Putamen (tissue), 1 donor: Measurements from ENCODE around the gene BATF.
A peak's percentile ranks its signal among the peaks of the same experiment; 100 is the strongest.

ENCODE experiments used
- DNase-seq: peaks from one replicate; pipeline ENCODE4 v3.0.0-alpha.2; 2016; ENCODE audit warnings: low spot score

BATF gene

DNA sequence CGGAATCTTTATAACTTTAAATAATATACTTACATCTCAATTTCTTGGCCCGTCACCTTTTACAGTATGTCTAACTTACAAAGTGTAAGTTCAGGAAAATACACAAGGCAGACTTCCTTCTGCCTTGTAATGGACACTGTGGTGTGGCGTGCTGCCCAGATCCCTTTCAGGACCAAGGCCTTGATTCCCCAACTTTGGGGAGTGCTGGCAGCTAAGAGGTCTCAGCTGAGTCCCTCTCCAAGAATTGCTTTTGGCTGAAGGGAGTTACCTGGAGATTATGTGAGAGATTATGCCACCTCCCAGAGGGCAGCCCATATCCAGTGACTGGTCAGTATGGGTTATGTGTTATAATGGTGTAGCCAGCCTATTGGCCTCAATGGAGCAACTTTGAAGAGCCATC lies 21.2 kb upstream of the BATF start:
- no peak for DNase-seq

DNA sequence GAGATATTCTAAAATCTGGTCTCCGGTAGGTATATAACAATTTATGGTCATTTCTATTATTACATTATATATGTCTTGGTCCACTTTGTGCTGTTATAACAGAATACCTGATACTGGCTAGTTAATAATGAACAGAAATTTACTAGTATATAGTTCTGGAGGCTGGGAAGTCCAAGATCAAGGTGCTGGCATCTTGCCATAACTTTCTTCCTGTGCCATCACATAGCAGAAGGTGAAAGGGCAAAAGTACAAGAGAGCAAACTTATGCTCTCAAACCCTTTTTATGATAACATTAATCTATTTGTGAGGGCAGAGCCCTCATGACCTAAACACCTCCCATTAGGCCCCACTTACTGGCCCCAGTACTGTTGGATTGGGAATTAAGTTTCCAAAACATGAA lies 17.9 kb upstream of the BATF start:
- DNase-seq = no peak

DNA sequence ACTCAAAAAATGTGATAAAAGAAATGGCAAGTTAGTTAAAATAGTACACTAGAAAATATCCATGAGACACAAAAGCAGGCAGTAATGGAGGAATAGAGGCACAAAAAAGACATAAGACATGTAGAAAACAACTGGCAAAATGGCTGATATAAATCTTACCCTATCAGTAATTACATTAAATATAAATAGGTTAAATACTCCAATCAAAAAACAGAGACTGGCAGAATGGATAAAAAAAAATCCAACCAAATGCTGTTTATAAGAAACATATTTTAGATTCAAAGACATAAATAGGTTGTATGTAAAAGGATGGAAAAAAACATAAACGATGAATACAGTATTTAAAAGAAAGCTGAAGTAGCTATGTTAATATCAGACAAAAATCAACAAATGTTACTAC lies 15.3 kb upstream of the BATF start:
- no peak for DNase-seq

DNA sequence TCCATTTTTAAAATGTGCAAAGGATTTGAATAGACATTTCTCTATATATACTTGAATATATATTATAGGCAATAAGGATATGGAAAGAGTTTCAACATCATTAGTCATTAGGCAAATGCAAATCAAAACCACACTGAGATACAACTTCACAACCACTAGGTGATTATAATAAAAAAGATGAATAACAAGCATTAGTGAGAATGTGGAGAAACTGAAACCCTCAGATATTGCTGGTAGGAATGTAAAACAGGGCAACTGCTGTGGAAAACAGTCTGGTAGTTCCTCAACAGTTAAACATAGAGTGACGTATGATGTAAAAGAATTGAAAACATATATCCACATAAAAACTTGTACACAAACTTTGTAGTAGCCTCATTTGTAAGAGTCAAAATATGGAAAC lies 11.7 kb upstream of the BATF start:
- DNase-seq = no peak

DNA sequence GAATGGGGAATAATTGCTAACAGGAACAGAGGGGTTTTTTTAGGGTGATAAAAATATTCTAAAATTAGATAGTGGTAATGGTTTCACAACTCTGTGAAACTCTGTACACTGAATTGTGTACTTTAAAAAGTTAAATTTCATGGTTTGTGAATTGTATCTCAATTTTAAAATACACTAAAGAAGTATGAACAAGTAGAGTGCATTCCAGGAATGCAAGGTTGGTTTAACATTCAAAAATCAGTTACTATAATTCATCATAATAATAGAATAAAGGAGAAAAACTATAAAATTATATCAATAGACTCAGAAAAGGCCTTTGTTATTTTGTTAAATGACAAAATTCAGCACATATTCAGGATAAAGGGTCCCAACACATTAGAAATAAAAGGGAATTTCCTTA lies 11.1 kb upstream of the BATF start:
- no peak for DNase-seq

DNA sequence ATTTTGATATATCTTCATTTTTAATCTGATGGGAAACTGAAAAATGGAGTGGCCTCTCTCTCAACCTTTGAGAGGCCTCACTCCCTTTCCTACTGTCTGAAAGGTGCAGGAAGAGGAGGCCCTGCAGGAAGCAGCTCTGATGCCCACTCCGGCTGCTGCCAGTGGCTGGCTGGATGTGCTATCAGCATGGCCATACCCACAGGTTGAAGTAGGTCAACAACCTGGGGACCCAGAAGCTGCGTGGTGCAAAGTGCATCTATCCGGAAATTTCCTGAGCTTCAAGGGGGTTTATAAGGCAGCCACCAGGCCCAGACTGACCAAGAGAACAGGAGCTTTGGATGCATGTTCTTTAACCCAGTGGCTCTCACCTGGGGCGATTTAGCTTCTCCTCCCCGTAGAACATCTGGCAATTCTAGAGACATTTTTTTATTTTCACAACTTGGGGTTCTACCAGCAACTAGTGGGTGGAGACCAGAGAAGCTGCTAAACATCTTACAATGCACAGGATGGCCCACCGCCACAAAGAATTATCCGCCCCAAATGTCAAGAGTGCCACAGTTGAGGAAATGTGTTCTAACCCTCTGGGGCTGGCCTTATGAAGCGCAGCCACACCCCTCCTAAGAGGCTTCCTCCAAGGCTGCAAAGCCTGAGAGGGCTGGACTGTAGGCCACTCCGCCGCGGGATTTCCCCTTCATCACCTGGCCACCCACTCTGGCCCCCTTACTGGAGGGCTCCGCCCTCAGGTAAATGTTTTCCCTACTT lies 8.2 kb upstream of the BATF start:
- DNase-seq = no peak

DNA sequence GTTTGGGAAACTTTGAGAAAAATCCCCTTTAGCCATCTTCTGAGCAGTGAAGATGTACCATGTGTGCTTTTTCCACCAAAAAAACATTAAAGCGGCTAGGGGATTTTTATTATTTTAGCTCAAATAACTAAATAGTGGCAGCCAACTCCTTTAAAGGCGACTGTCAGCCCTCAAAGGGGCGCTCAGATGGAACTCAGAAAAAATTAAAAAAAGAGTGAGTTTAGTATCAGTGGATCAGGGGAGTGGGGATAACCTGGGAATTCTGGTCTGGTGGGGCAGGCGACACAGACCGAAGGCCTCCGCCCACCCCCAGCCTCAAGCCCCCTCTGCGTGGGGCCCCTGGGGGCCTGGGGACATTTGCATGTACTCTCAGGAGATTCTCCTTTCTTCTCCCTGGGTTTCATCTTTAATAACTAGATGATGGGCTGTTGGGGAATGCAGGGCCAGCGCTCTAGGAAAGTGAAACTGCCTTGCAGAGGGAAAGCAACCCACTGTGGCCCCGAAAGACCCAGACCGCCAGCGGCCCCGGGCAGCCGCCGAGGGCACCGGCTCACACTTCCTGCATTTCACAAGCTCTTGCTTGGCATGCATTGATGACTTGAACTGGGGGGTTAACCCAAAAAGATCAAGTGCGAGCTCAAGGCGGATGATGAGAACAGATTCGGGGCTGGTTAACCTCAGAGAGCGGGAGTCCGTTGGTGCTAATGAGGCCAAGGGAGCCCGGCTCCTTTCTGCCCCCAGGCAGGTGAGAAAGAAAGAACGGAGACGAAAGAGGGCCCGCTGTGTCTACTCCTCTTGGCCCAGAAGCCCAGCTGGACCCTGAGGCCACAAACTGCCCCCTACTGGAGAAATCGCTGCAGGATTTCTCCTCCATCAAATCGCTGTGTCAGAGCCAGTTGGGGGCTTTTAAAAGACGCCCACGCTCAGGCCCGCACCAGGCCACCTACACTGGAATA lies 7.3 kb upstream of the BATF start:
- DNase-seq = no peak

DNA sequence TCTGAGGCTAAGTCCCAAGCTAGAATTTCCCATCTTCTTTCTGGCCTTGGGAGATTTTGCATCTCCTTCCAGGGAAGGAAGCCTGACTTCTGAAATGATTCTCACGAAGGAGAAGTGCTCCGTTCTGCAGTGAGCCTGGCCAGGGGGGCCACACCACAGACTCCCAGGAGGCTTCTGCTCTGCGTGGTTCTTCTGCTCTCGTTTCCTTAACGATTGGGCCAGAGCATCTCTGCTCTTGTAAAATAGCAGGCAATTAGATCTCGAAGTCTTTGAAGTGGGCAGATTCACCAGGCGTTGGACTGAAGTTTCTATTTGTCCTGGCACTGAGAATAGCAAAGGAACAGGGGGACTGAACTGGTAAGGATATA lies 6.7 kb upstream of the BATF start:
- no peak for DNase-seq

DNA sequence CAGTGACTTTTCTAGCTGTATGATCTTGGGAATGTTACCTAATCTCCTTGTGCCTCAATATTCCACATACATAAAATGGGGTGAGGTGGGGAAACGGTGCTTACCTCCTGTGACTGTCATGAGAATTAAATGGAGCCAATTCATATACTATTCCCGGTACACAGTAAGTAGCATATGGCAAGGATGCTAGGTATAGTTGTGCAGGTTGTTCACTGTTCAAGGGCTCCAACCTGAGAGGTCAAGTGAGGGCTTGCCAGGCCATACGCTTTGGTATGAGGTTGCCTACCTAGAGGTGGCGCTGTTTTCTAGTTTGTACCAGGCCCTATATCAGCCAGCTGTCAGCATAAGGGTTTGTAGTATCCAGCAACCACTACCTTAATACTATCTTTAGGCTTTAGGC lies 3.6 kb upstream of the BATF start:
- no peak for DNase-seq

DNA sequence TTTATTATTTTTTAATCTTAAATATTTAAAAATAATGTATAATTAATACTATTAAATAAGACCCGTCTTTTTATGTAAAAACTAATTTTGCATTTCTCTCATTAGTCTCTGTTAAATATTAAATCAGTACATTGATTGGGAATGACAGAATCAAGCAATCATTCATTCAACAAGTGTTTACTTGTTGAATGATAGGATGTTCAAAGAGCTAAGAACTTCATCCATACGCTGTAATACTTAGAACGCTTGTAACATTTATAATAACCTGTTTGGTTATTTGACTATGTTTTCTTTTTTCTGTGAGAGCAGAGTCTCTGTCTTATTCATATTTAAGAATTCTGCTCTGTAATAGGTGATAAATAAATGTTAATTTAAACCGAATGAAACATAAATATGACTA lies 2.9 kb upstream of the BATF start:
- no peak for DNase-seq

DNA sequence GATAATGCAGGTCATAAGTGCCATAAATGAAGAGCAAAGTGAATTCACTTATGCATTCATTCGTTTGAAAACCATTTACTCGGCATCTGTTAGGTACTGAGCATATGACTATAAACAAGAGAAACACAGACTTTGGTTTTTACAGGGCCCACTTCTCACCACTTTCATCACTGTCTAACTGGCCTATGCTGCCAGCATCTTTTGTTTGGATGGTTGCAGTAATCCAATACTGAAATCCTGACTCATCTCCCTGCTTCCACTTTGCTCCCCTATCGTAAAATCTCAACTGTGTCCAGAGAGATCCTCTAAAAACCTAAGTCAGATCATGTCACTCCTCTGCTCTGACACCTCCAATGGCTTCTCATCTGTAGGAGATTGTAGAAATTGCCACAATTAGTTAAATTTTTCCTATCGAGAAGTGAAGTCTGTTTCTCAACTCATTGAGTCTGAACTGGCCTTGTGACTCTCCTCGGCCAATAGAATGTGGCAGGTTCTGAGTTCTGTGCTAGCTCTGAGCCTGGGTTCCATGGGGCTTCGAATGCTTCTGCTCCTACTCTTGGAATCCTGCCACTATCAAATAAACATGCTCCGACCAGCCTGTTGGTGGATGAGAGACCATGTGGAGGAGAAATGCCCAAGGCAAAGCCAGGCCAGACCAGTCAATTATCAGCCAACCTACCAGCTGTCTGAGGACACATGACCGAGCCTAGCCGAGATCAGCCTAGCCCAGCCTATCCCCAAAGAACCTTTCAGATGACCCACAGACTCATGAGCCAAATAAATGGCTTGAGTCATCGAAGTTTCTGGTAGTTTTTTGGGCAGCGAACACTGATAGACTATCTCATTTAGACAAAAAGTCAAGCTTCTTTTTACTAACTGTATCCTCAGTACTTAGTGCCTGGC lies 2.2 kb upstream of the BATF start:
- DNase-seq = no peak

DNA sequence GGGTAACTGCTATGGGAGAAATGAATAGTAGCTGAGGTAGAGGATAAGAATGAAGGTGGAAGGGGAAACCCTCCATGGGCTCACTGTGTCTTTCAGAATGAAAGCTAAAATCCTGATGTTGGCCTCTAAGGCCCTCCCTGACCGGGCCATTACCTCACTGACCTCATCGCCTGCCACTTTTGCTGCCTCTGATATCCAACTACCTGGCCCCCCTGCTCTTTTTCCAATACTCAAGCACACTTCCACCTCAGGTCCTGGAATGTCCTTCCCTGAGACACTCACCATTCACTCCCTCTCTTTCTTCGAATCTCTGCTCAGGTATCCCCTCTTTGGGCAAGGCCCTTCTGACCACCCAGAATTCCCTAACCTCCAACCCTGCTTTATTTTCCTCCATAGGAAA lies 1.4 kb upstream of the BATF start:
- no peak for DNase-seq

DNA sequence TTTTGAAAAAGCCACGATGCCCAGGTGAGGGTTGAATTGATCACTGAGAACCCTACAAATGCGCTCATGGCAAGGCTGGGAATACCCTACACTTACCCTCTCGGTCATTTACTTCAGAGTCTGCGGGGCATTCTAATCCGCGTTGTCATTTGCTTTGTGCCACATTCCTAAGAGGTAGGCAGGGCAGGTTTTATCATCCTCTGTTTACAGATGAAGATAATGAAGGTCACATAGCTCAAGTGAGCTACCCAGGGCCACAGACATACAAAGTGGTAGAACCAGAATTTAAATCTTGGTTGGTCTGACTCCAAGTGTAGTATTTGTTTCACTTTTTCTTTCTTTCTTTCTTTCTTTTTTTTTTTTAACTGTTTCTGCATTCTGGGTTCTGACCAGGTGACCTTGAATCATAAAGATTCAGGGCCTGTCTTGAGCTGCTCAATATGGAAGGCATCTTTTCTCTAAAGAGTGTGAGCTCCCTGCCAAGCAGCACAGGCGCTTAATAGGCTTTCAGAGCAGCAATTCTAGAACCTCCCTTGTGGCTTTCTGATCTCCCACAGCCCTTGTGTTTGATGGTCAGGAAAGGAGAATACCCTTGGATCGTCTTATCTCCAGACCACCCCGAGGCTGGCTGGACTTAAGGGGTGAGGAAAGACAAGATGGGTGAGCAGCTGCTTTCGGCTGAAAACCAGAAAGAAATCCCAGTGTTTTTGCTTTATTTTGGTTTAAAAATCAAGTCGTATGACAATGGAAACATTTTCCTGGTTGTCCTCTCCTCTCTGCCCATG lies 662 bp upstream of the BATF start:
- no peak for DNase-seq

DNA sequence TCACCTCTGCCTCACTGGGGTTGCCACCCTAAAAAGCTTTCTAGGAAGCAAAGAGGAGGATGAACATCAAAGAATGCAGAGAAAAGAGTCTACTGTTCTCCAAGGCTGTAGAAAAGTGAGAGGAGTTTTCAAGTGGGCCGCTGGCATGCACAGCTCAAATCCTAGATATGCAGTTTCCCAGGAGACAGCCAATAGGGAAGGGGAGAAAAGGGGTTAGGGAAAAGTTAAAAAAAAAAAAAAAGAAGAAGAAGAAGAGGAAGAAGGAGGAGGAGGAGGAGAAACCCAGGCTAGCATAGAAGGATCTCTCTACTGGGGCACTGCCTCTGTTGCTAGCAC lies 682 bp downstream of the BATF start:
- peak; percentile 52 for DNase-seq

DNA sequence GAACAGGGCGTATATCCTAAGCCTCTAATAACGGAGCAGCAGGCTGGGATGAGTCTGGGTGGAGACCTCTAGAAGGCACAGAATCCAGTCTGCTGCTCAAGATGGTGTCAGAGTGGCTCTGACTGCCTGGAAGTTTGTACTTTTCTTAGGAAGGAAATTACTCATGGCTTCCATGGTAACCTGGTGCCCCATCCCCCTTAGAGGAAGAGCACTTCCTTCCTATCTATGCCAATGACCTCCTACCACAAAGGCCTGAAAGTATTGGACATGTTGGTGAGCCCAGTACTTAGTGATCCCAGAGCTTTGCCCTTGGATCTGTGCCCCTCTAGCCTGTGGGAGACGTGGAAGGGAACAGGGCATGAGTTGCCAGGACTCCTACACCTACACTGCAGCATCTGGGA lies 1.5 kb downstream of the BATF start:
- DNase-seq = no peak

DNA sequence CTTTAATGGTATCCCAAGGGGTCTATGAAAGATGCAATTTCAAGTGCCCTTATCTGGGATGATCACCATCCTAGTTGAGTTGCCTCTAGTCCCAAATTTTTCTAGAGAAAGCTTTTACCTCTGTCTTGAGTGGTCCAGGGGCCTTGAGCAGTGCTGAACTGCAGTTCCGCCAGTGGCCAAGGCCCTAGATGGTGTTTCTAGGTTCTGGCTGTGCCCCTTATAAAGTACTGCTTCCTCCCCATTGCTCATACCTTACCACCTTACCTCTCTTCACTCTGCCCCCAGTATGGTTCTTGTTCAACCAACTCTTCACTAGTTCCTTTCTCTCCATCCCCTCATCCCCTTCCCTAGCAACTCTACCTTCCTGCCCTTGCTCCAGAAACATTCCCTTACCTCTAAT lies 3.7 kb downstream of the BATF start:
- DNase-seq = no peak

DNA sequence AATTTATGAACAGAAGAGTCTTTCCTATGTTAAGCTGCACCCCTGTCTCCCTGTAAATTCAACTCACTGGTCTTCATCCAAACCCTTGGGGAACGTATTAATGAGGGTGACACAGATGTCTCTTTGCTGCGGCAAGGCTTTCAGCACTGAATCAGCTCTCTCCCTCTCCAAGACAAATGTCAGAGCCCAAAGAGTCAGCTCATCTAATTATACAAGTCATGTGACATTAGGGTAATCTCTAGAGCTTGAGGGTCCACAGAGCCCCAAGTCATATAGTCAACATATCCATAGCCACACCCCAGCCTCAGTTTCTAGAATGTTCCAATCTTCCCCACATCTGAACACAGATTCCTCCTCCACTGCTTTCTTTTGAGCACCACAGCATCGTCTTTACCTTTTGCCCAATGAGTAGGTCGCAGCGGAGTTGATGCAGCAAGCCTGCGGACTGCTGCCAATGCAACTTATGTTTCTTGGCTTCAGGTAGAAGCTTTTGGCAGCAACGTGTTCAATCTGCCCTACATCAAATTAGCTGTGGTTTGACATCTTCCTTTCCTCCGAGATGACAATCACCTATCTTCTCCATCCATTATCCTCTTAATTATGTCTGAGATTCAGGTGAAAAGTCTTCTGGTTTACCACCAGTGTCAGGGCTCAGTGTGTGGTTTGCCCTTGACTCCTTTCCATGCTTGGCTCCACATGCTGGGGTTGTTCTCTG lies 5.3 kb downstream of the BATF start:
- DNase-seq = no peak

DNA sequence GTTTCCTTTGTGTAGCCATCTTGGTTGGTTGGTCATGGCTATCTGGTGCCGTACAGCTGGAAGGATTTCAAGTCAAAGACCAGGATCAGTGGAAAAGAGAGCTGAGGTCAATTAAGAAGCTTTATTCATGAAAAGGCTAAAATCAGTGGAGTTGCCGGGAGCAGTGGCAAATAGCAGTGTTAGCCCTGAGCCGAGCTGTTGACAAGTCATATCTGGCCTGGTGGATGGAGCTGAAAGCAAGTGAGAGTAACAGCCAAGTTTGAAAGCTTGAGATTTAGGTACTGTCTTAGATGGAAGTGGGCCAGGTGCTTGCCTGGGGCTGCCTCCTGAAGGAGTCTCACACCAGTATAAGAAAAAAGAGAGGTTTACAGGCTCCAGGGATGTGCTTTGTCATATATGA lies 9.0 kb downstream of the BATF start:
- no peak for DNase-seq

DNA sequence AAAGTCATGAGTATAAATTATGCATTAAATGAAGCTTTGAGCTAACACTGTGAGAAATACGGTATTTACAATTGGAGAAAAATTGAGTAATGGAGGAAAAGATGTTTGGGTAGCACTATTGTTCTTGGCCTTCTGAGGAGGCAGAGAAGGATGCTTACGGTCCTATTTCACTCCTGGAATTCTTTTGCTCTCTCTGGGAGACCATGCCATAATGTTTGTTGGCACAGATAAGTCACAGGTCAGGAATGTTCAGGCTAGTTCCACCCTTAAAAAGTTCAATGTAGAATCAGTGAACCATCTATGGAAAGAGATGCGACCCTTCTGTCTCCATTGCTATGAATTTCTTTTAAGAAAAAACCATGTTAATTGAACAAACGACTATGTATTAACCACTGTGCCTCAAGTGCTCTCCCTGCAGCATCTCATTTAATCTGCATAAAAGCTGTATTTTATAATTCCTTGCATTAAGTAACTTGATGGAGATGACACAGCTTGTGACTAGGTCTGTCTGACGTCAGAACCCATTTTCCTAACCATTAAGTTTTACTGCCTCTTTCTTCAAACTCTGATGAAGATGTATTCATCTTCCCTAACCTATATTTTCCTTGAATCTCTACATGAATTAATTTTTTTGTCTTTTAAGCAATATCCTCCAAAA lies 9.5 kb downstream of the BATF start:
- DNase-seq = no peak

DNA sequence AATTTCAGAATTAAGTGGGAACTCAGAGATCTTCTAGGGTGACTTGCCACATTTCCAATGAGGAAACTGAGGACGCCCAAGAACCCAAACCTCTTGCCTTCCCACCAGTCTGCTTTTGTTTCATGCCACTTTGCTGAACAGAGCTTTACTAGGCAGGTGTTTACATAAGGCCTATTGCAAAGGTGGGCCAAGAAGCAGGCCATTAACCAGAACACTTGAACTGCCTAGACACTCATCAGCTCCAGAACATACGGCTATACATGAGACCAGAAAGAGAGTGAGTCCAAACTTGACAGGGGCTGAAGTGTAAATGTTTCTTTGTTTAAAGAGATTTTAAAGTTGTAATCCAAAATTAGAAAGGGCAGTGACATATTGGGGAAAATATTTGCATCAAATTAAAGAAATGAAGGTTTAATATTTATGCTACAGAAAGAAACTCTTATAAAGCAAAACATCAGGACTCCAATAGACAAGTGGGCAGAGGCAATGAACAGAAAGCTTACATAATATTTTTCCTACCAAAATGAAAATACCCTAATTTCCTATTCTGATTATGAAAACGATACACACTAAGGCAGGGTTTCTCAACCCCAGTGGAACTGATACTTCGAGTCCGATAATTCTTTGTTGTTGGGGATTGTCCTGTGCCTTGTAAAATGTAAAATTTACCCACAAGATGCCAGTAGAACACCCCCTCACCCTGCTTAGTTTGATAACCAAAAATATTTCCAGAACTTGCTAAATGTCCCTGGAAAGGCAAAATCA lies 11.7 kb downstream of the BATF start:
- no peak for DNase-seq
